HG02623 (cell line): Measurements from ENCODE around the gene REG3G.
A peak's percentile ranks its signal among the peaks of the same experiment; 100 is the strongest.

Experiments
- ATAC-seq: cut with Tn5 transposase; IDR thresholded peaks from one replicate; pipeline ENCODE4 v1.9.1; 2021; ENCODE audit warnings: moderate library complexity; ENCODE audit not compliant: unreplicated experiment

REG3G gene

DNA sequence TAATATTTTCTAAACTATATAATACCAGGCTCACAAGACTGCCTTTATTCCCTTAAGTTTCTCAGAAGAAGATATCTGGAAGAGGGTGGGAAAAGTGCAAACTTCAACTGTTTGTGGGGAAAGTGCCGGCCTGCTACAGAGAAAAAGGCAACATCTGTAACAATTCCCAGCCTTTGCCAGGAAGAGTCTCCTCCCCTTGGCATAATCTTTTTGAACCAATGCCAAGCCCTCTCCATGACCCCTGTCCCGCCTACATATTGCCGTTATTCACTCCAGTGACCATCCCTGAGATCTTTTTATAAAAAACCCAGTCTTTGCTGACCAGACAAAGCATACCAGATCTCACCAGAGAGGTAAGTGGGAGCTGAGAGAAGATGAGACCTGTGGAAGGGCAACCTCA is at the start of gene REG3G:
TSS of gene REG3G (plus strand) at position 282 of the 400 bp plus-strand sequence. CDS start 392 bp downstream, outside the sequence.
- no peak for ATAC-seq

DNA sequence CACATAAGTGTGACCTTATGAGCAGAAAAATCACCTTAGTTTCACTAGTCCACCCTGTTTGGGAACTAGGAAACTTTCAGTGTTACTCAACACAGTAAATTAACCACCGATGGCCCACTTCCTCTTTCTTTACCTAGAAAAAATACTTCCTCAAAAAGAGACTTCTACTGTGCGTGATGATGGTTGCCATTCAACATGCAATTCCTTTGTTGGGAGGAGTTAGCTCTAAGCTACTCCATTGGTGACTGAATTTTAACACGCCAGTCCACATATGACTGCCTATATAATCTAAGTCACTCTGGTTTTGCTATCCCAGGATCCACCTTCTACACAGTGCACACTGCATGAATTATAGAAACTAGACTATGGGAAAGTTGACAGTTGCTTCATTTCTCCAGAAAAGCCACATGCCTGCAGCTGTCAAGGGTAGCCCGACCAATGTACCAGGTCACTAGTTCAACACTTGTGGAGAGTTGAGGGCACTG is 47.8 kb upstream of the REG3G start:
- peak; percentile 95 for ATAC-seq

DNA sequence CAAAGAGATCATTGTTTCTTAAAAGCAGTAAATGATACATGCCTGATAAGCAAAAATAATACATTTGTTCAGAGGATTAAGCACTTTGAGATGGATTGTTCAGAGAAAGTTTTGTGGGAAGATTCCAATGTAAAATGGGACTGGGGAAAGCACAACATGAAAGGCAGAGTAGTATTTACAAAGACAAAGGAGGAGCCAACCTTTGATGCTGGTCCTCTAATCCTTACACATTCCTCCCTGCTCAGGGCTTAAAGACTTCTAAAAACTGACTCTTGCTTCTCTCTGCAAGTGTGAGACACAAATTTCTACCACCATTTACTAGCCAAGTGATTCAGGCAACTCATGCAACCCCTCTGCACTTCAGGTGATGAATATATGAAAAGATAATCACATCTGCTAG is 47.2 kb upstream of the REG3G start:
- ATAC-seq: no peak

DNA sequence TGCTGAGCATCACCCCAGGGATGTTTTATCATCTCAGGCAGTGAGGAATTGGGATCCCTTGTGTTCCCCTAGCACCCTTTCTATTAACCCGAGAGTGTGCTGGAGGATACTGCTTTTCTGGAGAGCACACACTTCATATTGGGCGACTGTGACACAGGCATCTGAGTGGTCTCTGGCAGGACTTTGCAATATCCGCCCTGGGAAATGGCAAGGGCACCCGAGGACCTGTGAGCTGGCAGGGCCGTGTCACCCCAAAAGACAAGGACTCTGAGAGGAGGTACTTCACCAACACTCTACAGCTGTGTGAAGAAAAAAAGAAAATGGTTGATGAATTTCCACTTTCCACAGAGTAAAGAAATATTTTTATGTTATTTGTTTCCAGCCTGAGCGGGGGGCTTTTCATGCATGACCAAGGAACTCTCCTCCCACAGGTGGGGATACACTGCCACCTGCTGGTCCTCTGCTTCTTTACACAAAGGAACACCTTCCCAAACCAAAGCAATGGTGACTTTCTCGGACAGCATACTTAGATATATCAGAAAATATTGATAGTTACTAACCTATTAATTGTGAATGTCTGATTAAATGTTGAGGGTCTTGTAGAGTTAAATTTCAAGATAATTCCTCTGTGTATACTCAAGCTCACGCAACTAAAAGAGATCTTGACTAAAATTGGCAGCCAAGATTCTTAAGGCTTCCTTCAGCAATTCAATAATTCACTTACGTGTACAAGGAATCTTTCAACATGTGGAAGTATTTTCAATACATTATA is 45.9 kb upstream of the REG3G start:
- no peak for ATAC-seq

DNA sequence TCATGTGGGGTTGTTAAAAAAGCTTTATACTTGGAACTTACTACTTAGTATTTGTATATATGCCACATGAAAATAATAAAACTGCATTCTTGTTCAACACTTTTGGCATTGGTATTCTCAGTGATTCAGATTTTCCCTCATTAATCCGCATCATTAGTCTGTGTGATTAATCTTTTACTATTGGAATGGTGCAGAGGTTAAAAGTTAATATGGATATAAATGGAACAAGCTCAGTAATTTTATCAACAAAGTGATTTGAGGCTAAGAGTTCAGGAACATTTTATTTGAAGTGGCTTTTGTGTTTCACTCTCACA is 45.4 kb upstream of the REG3G start:
- ATAC-seq: no peak

DNA sequence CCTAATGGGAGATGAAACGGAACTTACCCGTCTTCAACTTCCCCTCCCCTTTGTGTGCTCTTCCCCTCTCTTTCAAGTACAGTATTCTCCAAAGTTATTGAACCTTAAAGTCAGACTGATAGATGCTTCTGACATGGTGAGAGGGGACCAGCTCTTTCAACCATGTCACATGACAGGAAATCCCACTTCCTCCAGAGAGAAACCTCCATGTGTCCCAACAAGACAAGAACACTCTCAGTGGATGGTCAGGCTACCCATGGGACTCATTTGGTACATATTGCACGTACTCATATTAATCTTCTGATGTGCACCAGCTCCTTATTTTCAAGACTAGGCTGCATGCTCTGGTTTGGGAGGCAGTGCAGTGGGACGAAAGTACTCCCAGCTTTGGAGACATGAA is 44.6 kb upstream of the REG3G start:
- ATAC-seq: no peak

DNA sequence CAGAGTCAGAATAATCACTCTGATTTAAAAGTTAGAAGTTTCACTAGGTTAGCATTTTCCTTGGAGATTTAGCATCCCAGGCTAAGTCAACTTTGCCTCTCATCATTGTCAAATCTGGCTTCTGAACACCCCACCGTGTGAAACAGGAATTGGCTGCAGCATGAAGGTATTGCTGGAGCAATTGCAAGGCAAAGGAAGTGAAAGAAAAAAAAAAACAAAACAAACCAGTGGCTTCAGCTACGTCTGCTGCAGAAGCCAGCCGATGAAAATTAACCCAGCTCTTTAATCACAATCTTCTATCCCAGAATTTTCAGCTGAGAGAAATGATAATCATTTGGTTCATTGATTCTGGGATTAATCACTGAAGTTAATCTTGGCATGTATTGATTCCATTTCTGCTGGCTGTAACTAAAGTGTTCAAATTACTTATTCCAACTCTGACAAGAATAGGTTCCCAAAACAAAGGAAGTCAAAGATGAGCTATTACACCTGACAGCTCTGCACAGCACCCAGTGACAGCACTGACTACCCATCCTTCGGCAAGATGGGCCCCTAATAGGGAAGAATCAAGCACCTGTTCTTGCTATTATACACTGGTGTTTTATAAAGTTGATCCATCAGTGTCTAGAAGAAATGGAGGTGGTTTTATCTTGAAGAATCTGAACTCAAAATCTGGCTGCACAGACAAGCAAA is 42.7 kb upstream of the REG3G start:
- no peak for ATAC-seq

DNA sequence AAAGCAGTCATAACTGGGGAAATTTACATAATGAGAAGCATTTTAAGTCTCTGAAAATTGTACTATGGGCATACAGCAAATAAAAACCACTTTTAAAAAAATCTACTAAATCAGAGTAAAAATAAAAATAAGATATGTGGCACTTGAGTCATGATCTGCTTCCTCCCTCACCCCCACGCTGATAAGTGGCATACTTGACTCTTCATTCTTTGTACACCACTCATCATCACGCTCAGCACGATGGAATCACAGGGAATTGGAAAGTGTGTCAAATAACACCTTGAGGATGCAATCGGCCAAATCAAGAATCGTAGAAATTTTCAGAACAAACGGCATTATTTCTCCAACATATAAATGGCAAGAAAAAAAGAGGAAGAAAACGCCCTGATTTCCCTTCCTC is 41.1 kb upstream of the REG3G start:
- ATAC-seq: no peak

DNA sequence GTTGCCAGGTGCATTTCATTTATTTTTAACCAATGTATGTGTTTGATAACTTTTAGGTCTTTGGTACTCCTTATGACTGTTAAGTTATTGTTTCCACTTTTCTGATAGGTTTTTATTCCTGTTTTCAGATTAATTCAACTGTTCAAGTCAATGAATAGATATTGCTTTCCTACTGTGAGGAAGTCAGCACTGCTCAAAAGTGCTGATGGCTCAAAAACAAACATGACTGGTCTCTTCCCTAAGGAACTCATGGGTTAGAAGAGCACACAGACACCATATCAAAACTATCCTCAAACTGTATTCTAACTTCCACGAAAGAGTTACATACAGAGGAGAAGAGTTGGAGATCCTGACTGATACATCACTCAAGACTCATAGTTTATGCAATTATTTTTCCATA is 39.9 kb upstream of the REG3G start:
- ATAC-seq: no peak

DNA sequence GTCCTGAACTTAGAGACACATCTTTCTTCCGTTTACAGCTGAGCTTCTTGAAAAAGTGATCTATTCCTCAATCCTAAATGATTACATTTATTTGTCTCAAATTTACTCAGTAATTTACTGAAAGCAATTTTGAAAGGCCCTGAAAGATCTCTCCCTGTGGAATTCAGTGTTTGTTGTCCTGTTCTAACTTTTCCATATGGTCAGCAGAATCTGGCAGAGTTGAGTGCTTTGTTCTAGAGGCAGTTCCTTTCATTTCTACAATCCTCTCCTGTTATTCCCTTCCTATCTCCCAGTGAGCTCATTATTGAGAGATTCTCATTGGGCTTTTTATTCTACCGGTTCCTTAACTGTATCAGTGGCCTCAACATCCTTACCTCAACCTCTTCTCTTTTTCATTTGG is 36.5 kb upstream of the REG3G start:
- no peak for ATAC-seq

DNA sequence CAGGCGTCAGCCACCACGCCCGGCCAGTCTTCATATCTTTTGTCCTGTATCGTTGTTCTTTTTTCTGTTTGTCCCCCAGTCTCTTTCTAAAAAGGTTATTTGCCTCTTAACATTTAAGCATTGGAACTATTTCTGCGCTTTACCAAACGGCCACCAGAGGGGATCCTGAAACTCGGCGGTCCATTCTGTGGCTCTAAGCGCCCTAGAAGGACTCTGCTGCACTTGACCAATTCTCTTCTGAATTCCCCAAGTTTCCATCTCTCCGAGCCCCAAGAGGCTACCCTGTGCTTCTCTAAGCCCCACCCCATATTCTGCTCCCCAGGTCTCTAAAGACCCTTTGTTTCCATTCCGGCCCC is 33.1 kb upstream of the REG3G start:
- ATAC-seq: no peak

DNA sequence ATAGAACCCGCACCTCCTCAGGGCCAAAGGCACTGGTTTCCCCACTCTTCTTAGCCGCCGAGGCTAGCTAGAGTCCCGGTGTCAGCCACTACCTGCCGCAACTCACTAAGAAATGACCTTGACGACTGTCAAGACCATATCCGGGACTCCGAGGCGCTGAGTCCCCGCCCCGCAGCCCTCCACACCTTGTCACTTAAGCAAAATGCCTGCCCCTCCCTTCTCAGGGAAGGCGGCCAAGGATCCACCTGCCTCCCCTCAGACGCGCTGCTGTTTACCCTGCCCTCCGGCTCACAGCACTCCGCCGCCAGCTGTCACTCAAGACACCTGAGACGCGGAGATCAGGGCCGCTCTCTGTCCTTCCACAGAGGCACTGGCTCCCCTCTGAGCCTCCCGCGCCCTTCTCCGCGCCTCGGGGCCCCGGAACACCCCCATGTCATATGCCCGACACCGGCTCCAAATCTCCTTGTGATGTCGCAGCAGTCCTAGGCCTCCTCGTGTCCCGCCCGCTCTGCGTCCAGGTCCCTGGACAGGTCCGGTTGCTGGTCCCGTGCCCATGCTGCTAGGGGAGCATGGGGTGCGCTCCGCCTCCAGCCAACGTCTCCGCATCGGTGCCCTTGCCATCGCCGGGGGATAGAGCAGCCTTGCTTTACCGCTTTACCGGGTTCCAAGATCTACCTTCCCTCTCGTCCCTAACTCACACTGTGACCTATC is 32.5 kb upstream of the REG3G start:
- no peak for ATAC-seq

DNA sequence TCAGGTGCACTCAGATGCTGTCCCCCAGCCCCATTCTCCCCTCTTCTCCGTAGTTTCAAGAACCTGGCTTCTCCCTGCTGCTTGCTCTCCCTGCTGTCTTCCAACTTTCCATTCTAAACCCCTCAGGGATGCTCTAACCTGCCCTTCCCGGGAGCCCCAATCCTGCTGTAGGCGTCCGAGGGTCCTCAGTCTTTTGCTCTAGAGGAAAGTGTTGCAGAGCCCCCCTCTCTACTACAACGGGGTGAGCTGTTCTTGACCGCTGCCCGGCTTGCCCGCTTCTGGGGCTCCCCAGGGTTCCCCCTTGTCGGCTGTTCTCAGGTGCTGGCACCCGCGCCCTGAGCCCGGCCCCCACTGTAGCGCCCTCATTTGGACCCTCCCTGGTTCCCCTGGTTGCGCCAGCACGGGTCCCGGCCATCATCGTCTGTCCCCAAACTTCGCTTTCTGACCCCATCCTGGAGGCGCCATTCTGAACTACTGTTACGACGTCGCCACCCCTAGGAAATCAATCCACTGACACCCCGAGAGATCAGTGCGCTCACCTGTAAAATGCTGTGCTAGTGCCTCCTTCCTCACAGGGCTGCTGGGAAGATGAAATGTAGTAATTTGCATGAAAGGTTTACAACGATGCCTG is 31.9 kb upstream of the REG3G start:
- ATAC-seq: no peak

DNA sequence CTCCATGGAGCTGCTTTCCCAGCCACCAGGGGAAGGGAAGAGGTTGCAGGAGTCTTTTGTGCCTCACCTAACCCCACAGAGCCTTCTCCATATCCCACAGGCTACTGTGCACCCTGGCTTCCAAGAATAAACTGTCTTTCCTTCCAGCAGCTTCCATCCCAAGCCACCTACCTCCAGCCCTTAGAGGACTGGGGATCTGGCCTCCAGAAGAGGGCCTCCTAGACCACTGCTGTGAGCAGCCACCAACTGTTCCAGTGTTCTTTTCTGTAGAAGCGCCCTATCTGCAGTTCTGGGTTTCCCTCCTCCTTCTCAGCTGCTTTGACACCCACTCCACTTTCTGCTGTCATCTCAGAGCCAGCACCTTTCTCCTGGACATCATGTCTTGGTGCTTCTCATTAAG is 30.7 kb upstream of the REG3G start:
- ATAC-seq: no peak

DNA sequence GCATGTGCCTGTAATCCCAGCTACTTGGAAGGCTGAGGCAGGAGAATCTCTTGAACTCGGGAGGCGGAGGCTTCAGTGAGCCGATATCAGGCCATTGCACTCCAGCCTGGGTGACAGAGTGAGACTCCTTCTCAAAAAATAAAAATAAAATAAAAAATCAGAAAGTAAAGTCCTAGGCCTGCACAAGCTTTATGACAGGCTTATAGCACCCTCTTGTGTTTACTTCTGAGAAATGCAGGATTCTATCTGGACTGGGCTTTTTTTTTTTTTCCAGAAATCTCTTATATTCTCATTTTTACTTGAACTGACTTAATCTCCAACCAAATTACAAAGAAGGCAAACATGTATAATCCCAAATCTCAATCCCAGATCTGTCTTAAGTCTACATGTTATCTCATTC is 26.1 kb upstream of the REG3G start:
- no peak for ATAC-seq

DNA sequence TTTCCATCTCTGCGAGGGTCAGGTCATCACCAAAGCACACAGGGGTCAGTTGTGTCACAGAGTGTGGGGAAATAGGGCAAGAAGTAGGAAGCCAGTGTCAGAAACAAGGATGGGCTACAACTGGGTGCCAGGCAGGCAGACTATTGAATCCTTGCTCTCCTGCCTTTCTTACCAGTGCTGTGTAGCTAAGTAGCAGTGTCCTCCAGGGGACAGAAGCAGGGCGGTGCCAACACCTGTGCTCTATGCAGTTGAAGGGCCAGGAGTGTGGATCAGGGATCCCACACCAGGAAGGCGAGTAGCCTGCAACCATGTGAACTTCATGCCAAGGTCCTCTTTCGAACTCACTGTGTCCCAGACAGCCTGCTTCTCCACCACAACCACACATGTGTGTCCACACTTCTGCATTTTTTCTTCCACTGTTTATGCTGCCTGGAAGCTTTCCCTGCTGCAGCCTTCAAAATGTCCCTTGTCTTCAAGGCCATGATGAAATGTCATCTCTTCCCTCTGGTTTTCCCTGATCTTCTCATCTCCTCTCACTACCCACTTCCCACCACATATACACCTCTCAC is 25.4 kb upstream of the REG3G start:
- no peak for ATAC-seq

DNA sequence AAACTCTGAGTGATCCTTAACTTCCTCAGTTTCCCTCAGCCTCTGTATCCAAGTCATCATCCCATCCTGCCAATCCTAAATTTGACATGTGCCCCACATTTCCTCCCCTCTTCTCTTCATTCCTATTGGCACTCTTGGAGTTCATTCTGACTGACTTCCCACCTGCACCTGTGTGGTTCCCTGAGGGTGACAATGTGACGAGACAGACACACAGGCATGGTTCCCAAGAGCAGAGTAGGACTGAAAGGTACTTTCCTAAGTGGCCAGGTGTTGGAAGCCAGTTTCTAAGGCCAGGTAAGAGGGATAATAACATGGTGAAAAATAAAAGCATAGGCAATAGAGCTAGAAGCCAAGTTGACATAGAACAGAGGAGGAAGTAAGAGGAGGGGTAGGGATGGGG is 24.2 kb upstream of the REG3G start:
- ATAC-seq: no peak

DNA sequence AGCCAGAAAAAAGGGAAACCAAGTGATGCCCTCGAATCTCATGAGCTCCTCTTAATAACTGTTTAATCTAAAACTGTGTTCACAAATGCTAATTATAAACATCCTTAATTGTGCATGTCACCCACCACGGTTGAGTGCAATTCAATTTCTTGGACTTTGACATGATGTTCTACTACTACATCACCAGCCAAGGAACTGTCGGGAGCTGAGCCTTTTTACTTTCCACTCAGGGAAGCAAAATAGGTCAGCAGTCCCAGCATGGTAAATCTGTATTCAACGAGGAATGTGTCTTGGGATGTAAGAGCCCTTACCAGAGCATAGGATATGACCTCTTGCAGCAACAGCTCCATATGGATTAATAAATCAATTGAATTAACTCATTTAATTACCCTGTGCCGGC is 20.8 kb upstream of the REG3G start:
- no peak for ATAC-seq

DNA sequence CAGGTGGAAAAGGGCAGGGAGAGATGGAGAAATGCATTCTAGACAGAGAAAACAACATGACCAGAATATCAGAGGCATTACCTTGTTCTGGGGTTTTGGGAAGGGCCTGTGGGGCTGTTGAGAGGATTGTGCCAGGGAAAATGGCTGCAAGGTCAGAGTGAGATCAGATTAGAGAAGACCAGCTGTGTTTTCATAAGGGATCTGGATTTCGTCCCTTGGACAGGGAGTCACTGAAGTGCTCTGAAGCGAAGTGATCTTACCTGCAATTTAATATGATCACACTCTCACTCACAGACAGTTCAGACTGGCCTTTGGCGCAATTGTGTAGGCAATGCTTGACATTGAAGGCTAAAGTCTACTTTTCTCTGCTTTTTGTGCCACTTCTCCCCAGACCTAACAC is 20.3 kb upstream of the REG3G start:
- ATAC-seq: no peak

DNA sequence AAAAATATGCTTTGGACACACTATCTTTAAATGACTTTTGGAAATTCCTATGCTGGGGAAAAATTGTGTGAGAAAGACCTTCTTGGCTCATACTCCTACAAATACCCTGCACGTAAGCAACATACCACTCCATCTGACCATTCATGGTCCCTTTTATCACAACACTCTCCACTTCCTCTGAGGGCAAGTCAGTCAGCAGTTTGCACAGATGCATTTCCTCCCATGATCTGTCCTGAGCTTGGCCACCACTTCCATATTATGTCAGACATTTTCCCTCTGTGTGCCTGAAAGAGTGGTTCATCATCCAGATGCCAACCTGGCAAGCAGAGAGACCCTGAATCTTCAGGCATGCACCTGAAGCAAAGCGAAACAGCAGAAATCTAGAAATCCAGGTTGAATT is 16.1 kb upstream of the REG3G start:
- ATAC-seq: no peak

DNA sequence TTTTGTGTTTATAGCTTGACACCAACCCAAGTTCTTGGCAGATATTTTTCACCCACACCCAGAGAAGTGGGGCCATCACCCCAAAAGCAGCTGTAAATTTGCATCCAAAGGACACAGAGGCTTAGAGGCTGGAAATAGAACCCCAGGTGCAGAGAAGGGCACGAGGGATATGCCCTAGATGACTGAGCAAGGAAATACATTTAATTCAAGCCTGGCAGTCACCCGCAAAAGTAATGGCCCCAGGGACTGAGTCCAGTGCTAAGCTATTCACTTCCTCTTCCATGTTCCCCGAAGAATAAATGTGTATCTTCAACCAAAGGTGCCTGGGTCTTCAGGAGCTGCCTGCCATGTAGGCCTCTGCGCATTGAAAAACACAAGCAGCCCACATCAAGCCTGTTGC is 14.0 kb upstream of the REG3G start:
- ATAC-seq: no peak
